Thymus (tissue), 11 donors: ENCODE results near the gene IFT22. TPM values are rescaled to one million over a fixed set of nuclear protein-coding genes. Genes with fewer than 3 reads are reported as not detected.

Experiments used
- DNase-seq, 9 donors: peaks; one replicate each; pipeline ENCODE4 v3.0.0-alpha.2; 2013; ENCODE audit warnings: low spot score in 9 of 9, low read depth in 6 of 9, missing footprints in 1 of 9
- H3K27ac ChIP-seq, 2 donors: one replicate each; pipeline ENCODE4 v1.5.1; 2013; ENCODE audit warnings: control low read depth in 1 of 2, low read depth in 1 of 2, low read length in 1 of 2, mild to moderate bottlenecking in 1 of 2, moderate library complexity in 1 of 2
- H3K27me3 ChIP-seq, 2 donors: one replicate each; pipeline ENCODE4 v1.5.1; 2013; ENCODE audit warnings: low read length in 1 of 2; ENCODE audit not compliant: control insufficient read depth in 2 of 2, insufficient read depth in 1 of 2
- H3K36me3 ChIP-seq, 2 donors: one replicate each; pipeline ENCODE4 v1.5.1; 2013; ENCODE audit warnings: low read length in 1 of 2, mild to moderate bottlenecking in 1 of 2, moderate library complexity in 1 of 2; ENCODE audit not compliant: control insufficient read depth in 2 of 2, insufficient read depth in 2 of 2
- H3K4me1 ChIP-seq, 2 donors: one replicate each; pipeline ENCODE4 v1.5.1; 2013; ENCODE audit warnings: low read length in 2 of 2; ENCODE audit not compliant: control insufficient read depth in 2 of 2, insufficient read depth in 2 of 2
- H3K4me3 ChIP-seq, 2 donors: one replicate each; pipeline ENCODE4 v1.5.1; 2013; ENCODE audit warnings: low read length in 2 of 2, control low read depth in 1 of 2, mild to moderate bottlenecking in 1 of 2
- H3K9me3 ChIP-seq, 2 donors: one replicate each; pipeline ENCODE4 v1.5.1; 2013; ENCODE audit warnings: low read length in 1 of 2, mild to moderate bottlenecking in 1 of 2; ENCODE audit not compliant: control insufficient read depth in 2 of 2, insufficient read depth in 1 of 2
- WGBS: extraction: QIAGEN DNeasy Blood & Tissue Kit; methylation state at CpG from one replicate; pipeline ENCODE4 v1.1.7; 2013; 5-methylcytosine and 5-hydroxymethylcytosine counted together
- polyA plus RNA-seq: library from polyadenylated mRNA; stranded (reverse); fragments of 200-250 nt; gene quantifications from one replicate; pipeline ENCODE4 v1.2.3, GENCODE V29; 2013
- total RNA-seq: library from RNA; stranded (reverse); fragments of 120-200 nt; gene quantifications from one replicate; pipeline ENCODE4 v1.2.4, GENCODE V29; 2013
- donor health status: healthy.

Gene IFT22
- total and polyA plus RNA-seq, 2 donors, result 17.8 to 19.7 TPM

- H3K36me3 ChIP-seq, result no peaks in the 10 kb centered on the region
- H3K27me3 ChIP-seq, result peaks cover 0 to 4% of the 10 kb centered on the region in 2 donors
- no peak overlapping the region for H3K27ac ChIP-seq
- H3K4me1 ChIP-seq, result no peaks in the 10 kb centered on the region
- 96% methylated on average over 8 of the region's 8 CpGs for whole genome bisulfite sequencing
- no peak overlapping the region for H3K4me3 ChIP-seq
- no peak for DNase-seq
- no peaks in the 10 kb centered on the region for H3K9me3 ChIP-seq
These were observed 10.4 kb upstream of the IFT22 start for GRCh38 chr7:101332026-101332425.

- DNase-seq, result no peak
- Histone ChIP-seq H3K9me3 (no peaks in the 10 kb centered on the region), H3K36me3 (no peaks in the 10 kb centered on the region), H3K27me3 (peaks cover 0 to 4% of the 10 kb centered on the region in 2 donors), H3K4me3 (no peak overlapping the region), H3K27ac (peak overlapping the region in 1 of 2 donors; percentile 11), H3K4me1 (no peaks in the 10 kb centered on the region)
- WGBS, result 75% methylated on average over 15 of the region's 15 CpGs
These were observed 8.4 kb upstream of the IFT22 start for GRCh38 chr7:101330011-101330484.

DNA sequence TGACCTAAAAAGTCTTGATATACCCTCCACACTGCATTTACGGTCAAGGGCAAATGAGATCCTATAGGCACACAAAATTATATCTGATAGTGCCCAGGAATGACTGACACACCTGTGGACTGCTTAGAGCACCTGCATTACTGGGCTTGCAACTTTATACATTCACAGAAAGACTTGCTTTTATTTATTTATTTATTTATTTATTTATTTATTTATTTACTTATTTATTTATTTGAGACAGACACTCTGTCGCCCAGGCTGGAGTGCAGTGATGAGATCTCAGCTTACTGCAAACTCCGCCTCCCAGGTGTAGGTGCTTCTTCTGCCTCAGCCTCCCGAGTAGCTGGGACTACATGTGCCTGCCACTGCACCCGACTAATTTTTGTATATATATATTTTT lies 6.5 kb upstream of the IFT22 start:
- 95% methylated on average over 5 of the region's 5 CpGs for WGBS
- Histone ChIP-seq H3K9me3 (no peaks in the 10 kb centered on the region), H3K27ac (no peak overlapping the region), H3K36me3 (no peaks in the 10 kb centered on the region), H3K27me3 (peaks cover 0 to 4% of the 10 kb centered on the region in 2 donors), H3K4me1 (no peaks in the 10 kb centered on the region), H3K4me3 (no peak overlapping the region)
- DNase-seq, result no peak

GRCh38 chr7:101319401-101319800 lies 2.2 kb downstream of the IFT22 start:
- H3K9me3 ChIP-seq, result no peaks in the 10 kb centered on the region
- no peak overlapping the region for H3K27ac ChIP-seq
- no peak for DNase-seq
- H3K4me3 ChIP-seq, result no peak overlapping the region
- WGBS, result 80% methylated on average over 5 of the region's 5 CpGs
- H3K4me1 ChIP-seq, result peaks cover 7 to 12% of the 10 kb centered on the region in 2 donors
- H3K27me3 ChIP-seq, result no peaks in the 10 kb centered on the region
- H3K36me3 ChIP-seq, result peaks cover 14 to 19% of the 10 kb centered on the region in 2 donors

DNA sequence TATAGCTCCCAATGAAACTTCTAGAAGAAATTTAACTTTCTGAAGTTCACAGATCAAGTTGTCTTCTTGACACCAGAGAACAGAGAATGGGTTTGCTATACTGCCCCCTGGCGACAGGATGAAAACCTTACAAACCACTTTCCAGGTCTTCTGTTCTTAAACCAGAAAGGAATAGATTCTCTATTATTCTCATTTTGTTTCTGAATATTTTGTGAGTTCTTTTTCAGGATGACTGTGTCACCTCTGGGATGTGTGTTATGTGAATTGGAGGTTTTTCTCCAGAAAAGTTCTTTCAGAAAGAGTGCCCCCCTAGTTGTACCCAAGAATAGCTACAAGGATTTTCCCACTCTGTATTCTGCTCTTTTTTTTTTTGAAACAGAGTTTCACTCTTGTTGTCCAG lies 6.3 kb downstream of the IFT22 start:
- Histone ChIP-seq H3K4me1 (no peaks in the 10 kb centered on the region), H3K27ac (no peak overlapping the region), H3K9me3 (peaks cover under 1 to 6% of the 10 kb centered on the region in 2 donors), H3K4me3 (no peak overlapping the region), H3K27me3 (peaks cover 0 to 1% of the 10 kb centered on the region in 2 donors), H3K36me3 (peaks cover 14 to 19% of the 10 kb centered on the region in 2 donors)
- WGBS, result 5% methylated on average over 1 of the region's 1 CpG
- DNase-seq, result peak in 7 of 9 donors; percentile 20 to 70 (median 45)

DNA sequence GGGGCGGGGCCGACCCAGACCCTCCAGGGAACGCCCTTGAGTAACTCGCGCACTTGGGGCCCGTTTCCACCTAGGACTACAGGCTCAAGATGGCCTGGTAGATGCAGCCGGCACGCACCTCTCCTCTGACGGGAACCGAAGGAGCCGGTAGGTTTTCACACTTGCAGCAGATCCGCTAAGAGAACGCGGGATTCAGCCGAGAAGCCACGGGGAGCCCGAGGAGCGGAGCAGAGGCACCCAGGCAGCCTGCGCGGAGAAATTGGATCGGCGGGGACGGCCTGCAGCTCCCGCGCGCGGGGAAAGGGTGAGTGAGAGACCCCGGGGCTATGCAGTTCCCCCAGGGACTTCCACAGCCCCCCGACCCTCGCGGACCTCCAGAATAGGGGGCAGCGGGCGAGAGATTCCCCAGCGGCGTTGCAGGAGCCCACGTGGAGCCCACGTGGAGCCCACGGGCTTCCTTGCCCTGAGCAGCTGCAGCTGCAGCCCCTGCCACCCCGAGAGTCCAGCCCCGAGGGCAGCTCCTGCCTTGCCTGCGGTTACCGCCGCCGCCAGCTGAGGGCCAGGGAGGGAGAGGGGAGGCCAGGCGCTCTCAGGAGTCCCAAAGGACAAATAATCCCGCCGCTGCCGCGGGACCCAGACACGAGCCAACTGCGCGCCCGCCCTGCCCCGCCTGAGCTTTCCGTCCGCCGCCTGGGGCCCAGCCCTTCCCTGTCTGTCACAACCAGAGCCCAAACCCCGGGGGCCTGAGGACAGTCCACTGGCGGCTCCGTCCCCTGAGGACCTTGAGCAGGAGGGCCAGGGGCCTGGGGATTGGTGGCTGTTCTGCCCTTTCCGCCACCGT lies 13.1 kb downstream of the IFT22 start:
- Histone ChIP-seq H3K27me3 (peaks cover 17 to 68% of the 10 kb centered on the region in 2 donors), H3K27ac (no peak overlapping the region), H3K4me3 (peak overlapping the region; percentile 24 to 26), H3K36me3 (no peaks in the 10 kb centered on the region), H3K9me3 (peaks cover 8 to 11% of the 10 kb centered on the region in 2 donors), H3K4me1 (peaks cover 0 to 11% of the 10 kb centered on the region in 2 donors)
- DNase-seq, result peak in 1 of 9 donors; percentile 21
- 18% methylated on average over 62 of the region's 62 CpGs for WGBS

GRCh38 chr7:101306307-101306706 lies 15.3 kb downstream of the IFT22 start:
- H3K4me1 ChIP-seq, result peaks cover 0 to 11% of the 10 kb centered on the region in 2 donors
- no peak for DNase-seq
- H3K27me3 ChIP-seq, result peaks cover 37 to 89% of the 10 kb centered on the region in 2 donors
- H3K4me3 ChIP-seq, result no peak overlapping the region
- 97% methylated on average over 9 of the region's 9 CpGs for WGBS
- H3K9me3 ChIP-seq, result peaks cover 20 to 31% of the 10 kb centered on the region in 2 donors
- no peaks in the 10 kb centered on the region for H3K36me3 ChIP-seq
- H3K27ac ChIP-seq, result no peak overlapping the region

DNA sequence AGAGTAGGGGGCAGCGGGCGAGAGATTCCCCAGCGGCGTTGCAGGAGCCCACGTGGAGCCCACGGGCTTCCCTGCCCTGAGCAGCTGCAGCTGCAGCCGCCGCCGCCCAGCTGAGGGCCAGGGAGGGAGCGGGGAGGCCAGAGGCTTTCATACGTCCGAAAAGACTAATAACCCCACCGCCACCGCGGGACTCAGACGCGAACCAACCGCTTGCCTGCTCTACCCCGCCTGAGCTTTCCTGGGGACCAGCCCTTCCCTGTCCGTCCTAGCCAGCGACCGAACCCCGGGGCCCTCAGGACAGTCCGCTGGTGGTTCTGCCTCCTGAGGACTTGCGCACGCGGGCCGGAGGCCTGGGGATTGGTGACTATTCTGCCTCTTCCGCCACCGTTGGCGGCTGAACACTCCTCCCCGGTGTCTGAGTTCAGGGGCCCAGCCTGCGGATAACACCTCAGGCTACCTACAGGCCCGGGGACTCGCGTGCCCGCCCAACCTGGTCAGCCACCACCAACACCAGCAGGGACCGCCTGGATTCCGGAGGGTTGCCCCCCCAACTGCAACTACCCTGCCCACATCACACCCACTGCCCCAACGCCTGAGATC lies 18.4 kb downstream of the IFT22 start:
- Histone ChIP-seq H3K4me1 (peaks cover 0 to 5% of the 10 kb centered on the region in 2 donors), H3K27me3 (peaks cover 59 to 99% of the 10 kb centered on the region in 2 donors), H3K4me3 (no peak overlapping the region), H3K27ac (no peak overlapping the region), H3K9me3 (peaks cover 21 to 36% of the 10 kb centered on the region in 2 donors), H3K36me3 (no peaks in the 10 kb centered on the region)
- 16% methylated on average over 40 of the region's 40 CpGs for WGBS
- DNase-seq, result no peak

- Histone ChIP-seq H3K36me3 (no peaks in the 10 kb centered on the region), H3K4me3 (no peak overlapping the region), H3K27ac (no peak overlapping the region), H3K9me3 (peaks cover 21 to 36% of the 10 kb centered on the region in 2 donors), H3K4me1 (no peaks in the 10 kb centered on the region), H3K27me3 (peaks cover 61 to 99% of the 10 kb centered on the region in 2 donors)
- no peak for DNase-seq
- WGBS, result 12% methylated on average over 37 of the region's 37 CpGs
These were observed 18.9 kb downstream of the IFT22 start for GRCh38 chr7:101302641-101303101.
